ENCODE data around the gene TEX12. TPM values are rescaled to one million over a fixed set of nuclear protein-coding genes. Genes with fewer than 3 reads are reported as not detected.

TEX12 gene
- 0.59 TPM in 1 of 2 replicates, not detected in the other for total RNA-seq

- no peaks in the 10 kb centered on the region for H3K79me2 ChIP-seq (ENCODE audit: insufficient read depth, low read length)
- no peak for TF ChIP-seq CTCF (IDR thresholded peaks at IDR 0.05; ENCODE audit: extremely low read depth, low read depth, low read length)
- no peaks in the 10 kb centered on the region for H4K20me1 ChIP-seq (ENCODE audit: insufficient read depth, low read length)
- peak within 1 kb of the TSS; percentile 52 for H3K27ac ChIP-seq (ENCODE audit: low read depth, low read length)
- H3K36me3 ChIP-seq (ENCODE audit: insufficient read depth, low read length): no peaks in the 10 kb centered on the region
- DNase-seq (ENCODE audit: insufficient read length, low spot score, missing footprints): no peak
- H3K4me1 ChIP-seq (ENCODE audit: insufficient read depth, low read length): peaks cover 26% of the 10 kb centered on the region
- H2AFZ ChIP-seq (ENCODE audit: low read length): peak within 1 kb of the TSS; percentile 83
- H3K4me3 ChIP-seq (ENCODE audit: insufficient read depth, low read length): no peak within 1 kb of the TSS
- H3K27me3 ChIP-seq (ENCODE audit: insufficient read depth, low read length): no peaks in the 10 kb centered on the region
- peak within 1 kb of the TSS; percentile 40 for H3K4me2 ChIP-seq (ENCODE audit: insufficient read depth, low read length)
- H3K9me3 ChIP-seq (ENCODE audit: low read depth, low read length): no peaks in the 10 kb centered on the region
Measured at GRCh38 chr11:112167145-112167544, at the start of gene TEX12. TSS of gene TEX12 (plus strand) at chr11:112167372. CDS start at chr11:112169269, 1,897 bp downstream.

- no peaks in the 10 kb centered on the region for H3K9me3 ChIP-seq (ENCODE audit: low read depth, low read length)
- no peaks in the 10 kb centered on the region for H3K79me2 ChIP-seq (ENCODE audit: insufficient read depth, low read length)
- H3K27me3 ChIP-seq (ENCODE audit: insufficient read depth, low read length): no peaks in the 10 kb centered on the region
- DNase-seq (ENCODE audit: insufficient read length, low spot score, missing footprints): no peak
- H3K4me1 ChIP-seq (ENCODE audit: insufficient read depth, low read length): peaks cover 9% of the 10 kb centered on the region
- H3K36me3 ChIP-seq (ENCODE audit: insufficient read depth, low read length): no peaks in the 10 kb centered on the region
- no peak overlapping the region for H2AFZ ChIP-seq (ENCODE audit: low read length)
- no peak for TF ChIP-seq CTCF (IDR thresholded peaks at IDR 0.05; ENCODE audit: extremely low read depth, low read depth, low read length)
- H4K20me1 ChIP-seq (ENCODE audit: insufficient read depth, low read length): no peaks in the 10 kb centered on the region
- no peak overlapping the region for H3K4me2 ChIP-seq (ENCODE audit: insufficient read depth, low read length)
- H3K4me3 ChIP-seq (ENCODE audit: insufficient read depth, low read length): no peak overlapping the region
- no peak overlapping the region for H3K27ac ChIP-seq (ENCODE audit: low read depth, low read length)
Measured at GRCh38 chr11:112118176-112118575, 49.0 kb upstream of the TEX12 start.

- Histone ChIP-seq H3K9me3 (ENCODE audit: low read depth, low read length) (no peaks in the 10 kb centered on the region), H3K79me2 (ENCODE audit: insufficient read depth, low read length) (no peaks in the 10 kb centered on the region), H3K27ac (ENCODE audit: low read depth, low read length) (no peak overlapping the region), H3K4me2 (ENCODE audit: insufficient read depth, low read length) (no peak overlapping the region), H3K4me3 (ENCODE audit: insufficient read depth, low read length) (no peak overlapping the region), H3K36me3 (ENCODE audit: insufficient read depth, low read length) (no peaks in the 10 kb centered on the region), H3K27me3 (ENCODE audit: insufficient read depth, low read length) (no peaks in the 10 kb centered on the region), H2AFZ (ENCODE audit: low read length) (no peak overlapping the region), H4K20me1 (ENCODE audit: insufficient read depth, low read length) (no peaks in the 10 kb centered on the region), H3K4me1 (ENCODE audit: insufficient read depth, low read length) (peaks cover 9% of the 10 kb centered on the region)
- DNase-seq (ENCODE audit: insufficient read length, low spot score, missing footprints): no peak
- TF ChIP-seq CTCF (IDR thresholded peaks at IDR 0.05; ENCODE audit: extremely low read depth, low read depth, low read length): no peak
Measured at GRCh38 chr11:112121981-112122615, 45.1 kb upstream of the TEX12 start.

- H3K4me1 ChIP-seq (ENCODE audit: insufficient read depth, low read length): peaks cover 9% of the 10 kb centered on the region
- no peaks in the 10 kb centered on the region for H3K79me2 ChIP-seq (ENCODE audit: insufficient read depth, low read length)
- no peak overlapping the region for H3K27ac ChIP-seq (ENCODE audit: low read depth, low read length)
- H3K36me3 ChIP-seq (ENCODE audit: insufficient read depth, low read length): no peaks in the 10 kb centered on the region
- H3K4me3 ChIP-seq (ENCODE audit: insufficient read depth, low read length): no peak overlapping the region
- no peak overlapping the region for H3K4me2 ChIP-seq (ENCODE audit: insufficient read depth, low read length)
- TF ChIP-seq CTCF (IDR thresholded peaks at IDR 0.05; ENCODE audit: extremely low read depth, low read depth, low read length): no peak
- no peaks in the 10 kb centered on the region for H4K20me1 ChIP-seq (ENCODE audit: insufficient read depth, low read length)
- H2AFZ ChIP-seq (ENCODE audit: low read length): no peak overlapping the region
- H3K27me3 ChIP-seq (ENCODE audit: insufficient read depth, low read length): no peaks in the 10 kb centered on the region
- no peak for DNase-seq (ENCODE audit: insufficient read length, low spot score, missing footprints)
- H3K9me3 ChIP-seq (ENCODE audit: low read depth, low read length): no peaks in the 10 kb centered on the region
Measured at GRCh38 chr11:112123129-112123528, 44.0 kb upstream of the TEX12 start.
